Fibroblast of lung (primary cell): ENCODE data around the gene GPHN.

Experiments used
- CTCF ChIP-seq, 2 donors: IDR thresholded peaks in 1 of 2; conservative IDR thresholded peaks in 1 of 2; 1 replicate in 1 of 2; 2 replicates in 1 of 2; pipeline ENCODE4 v1.5.1; 2011 to 2012; ENCODE audit warnings: low read length in 2 of 2, control low read depth in 1 of 2, inconsistent platforms in 1 of 2, low read depth in 1 of 2, mild to moderate bottlenecking in 1 of 2
- EZH2 ChIP-seq: IDR thresholded peaks from 2 replicates; pipeline ENCODE4 v1.5.1; 2012; ENCODE audit warnings: low read length, control low read depth, mild to moderate bottlenecking; ENCODE audit errors: missing control alignments

GRCh38 chr14:66511849-66512248 is 3.9 kb downstream of the GPHN start:
- no peak for TF ChIP-seq CTCF (conservative IDR thresholded peaks at IDR 0.05 in 1 of 2, IDR thresholded peaks at IDR 0.05 in 1 of 2; ENCODE audit: low read depth in 1 of 2, low read length in 2 of 2)
- TF ChIP-seq EZH2: no peak
